ENCODE results near the gene MDC1. TPM values are rescaled to one million over a fixed set of nuclear protein-coding genes. Genes with fewer than 3 reads are reported as not detected.
"Not testable (repeated sequence)": the region's sequence is repeated elsewhere in the genome, so short reads cannot be mapped to it uniquely, and the experiment has no call there.

The MDC1 gene
- total RNA-seq, 1 donor from 2014 or later = 58.5 TPM

GRCh38 chr6:30722280-30723112 is 5.4 kb upstream of the MDC1 start:
- Mint-ChIP-seq H3K4me3 (ENCODE audit: low read depth) (peak overlapping the region; percentile 99), H3K9me3 (ENCODE audit: low read depth) (peaks cover 2% of the 10 kb centered on the region), H3K4me1 (ENCODE audit: low read depth) (peaks cover 39% of the 10 kb centered on the region), H3K27me3 (no peaks in the 10 kb centered on the region), H3K27ac (peak overlapping the region; percentile 98), H3K36me3 (ENCODE audit: insufficient read depth) (peaks cover 37% of the 10 kb centered on the region)
- DNase-seq (ENCODE audit: low spot score, unreplicated experiment) = peak; percentile 73
- peak; percentile 94 for TF ChIP-seq CTCF (IDR thresholded peaks at IDR 0.05; ENCODE audit: unreplicated experiment)

- not testable (repeated sequence) for H3K9me3 Mint-ChIP-seq (ENCODE audit: low read depth); H3K27me3 Mint-ChIP-seq; DNase-seq (ENCODE audit: low spot score, unreplicated experiment)
- peak overlapping the region; percentile 98 for H3K27ac Mint-ChIP-seq
- H3K36me3 Mint-ChIP-seq (ENCODE audit: insufficient read depth) = peaks cover 37% of the 10 kb centered on the region
- peak overlapping the region; percentile 99 for H3K4me3 Mint-ChIP-seq (ENCODE audit: low read depth)
- H3K4me1 Mint-ChIP-seq (ENCODE audit: low read depth) = peaks cover 43% of the 10 kb centered on the region
Observed at GRCh38 chr6:30722025-30722279, 4.9 kb upstream of the MDC1 start.

GRCh38 chr6:30721198-30722024 is 4.3 kb upstream of the MDC1 start:
- Mint-ChIP-seq H3K4me3 (ENCODE audit: low read depth) (peak overlapping the region; percentile 99), H3K27me3 (no peaks in the 10 kb centered on the region), H3K9me3 (ENCODE audit: low read depth) (peaks cover 3% of the 10 kb centered on the region), H3K36me3 (ENCODE audit: insufficient read depth) (peaks cover 37% of the 10 kb centered on the region), H3K27ac (peak overlapping the region; percentile 98), H3K4me1 (ENCODE audit: low read depth) (peaks cover 48% of the 10 kb centered on the region)
- peak; percentile 92 for DNase-seq (ENCODE audit: low spot score, unreplicated experiment)
- TF ChIP-seq CTCF (IDR thresholded peaks at IDR 0.05; ENCODE audit: unreplicated experiment) = peak; percentile 55

GRCh38 chr6:30720738-30721197 is 3.7 kb upstream of the MDC1 start:
- Mint-ChIP-seq H3K36me3 (ENCODE audit: insufficient read depth) (peaks cover 37% of the 10 kb centered on the region), H3K4me1 (ENCODE audit: low read depth) (peaks cover 50% of the 10 kb centered on the region), H3K9me3 (ENCODE audit: low read depth) (peaks cover 3% of the 10 kb centered on the region), H3K4me3 (ENCODE audit: low read depth) (peak overlapping the region; percentile 99), H3K27me3 (no peaks in the 10 kb centered on the region), H3K27ac (peak overlapping the region; percentile 98)
- DNase-seq (ENCODE audit: low spot score, unreplicated experiment) = peak; percentile 42
- no peak for TF ChIP-seq CTCF (IDR thresholded peaks at IDR 0.05; ENCODE audit: unreplicated experiment)

- no peaks in the 10 kb centered on the region for H3K27me3 Mint-ChIP-seq
- DNase-seq (ENCODE audit: low spot score, unreplicated experiment) = peak; percentile 91
- peaks cover 48% of the 10 kb centered on the region for H3K4me1 Mint-ChIP-seq (ENCODE audit: low read depth)
- peaks cover 3% of the 10 kb centered on the region for H3K9me3 Mint-ChIP-seq (ENCODE audit: low read depth)
- H3K27ac Mint-ChIP-seq = peak within 1 kb of the TSS; percentile 98
- H3K36me3 Mint-ChIP-seq (ENCODE audit: insufficient read depth) = peaks cover 34% of the 10 kb centered on the region
- TF ChIP-seq CTCF (IDR thresholded peaks at IDR 0.05; ENCODE audit: unreplicated experiment) = peak; percentile 29
- H3K4me3 Mint-ChIP-seq (ENCODE audit: low read depth) = peak within 1 kb of the TSS; percentile 99
Observed at GRCh38 chr6:30719791-30720737, 3.0 kb upstream of the MDC1 start, which contains the start of gene TUBB. TSS of gene TUBB (plus strand) at chr6:30720352. CDS start at chr6:30720507, 155 bp downstream.

All from progenitor cell of endocrine pancreas (in vitro differentiated cells).